Hematopoietic multipotent progenitor cell treated with erythropoietin and hydrocortisone succinate and interleukin-3 and kit ligand, for 15 days (in vitro differentiated cells): ENCODE data around the gene MAML2.

Experiments
- DNase-seq: peaks from one replicate; pipeline ENCODE4 v3.0.0-alpha.2; 2015; ENCODE audit warnings: low spot score

MAML2 gene

GRCh38 chr11:96067160-96067559 is 275.8 kb downstream of the MAML2 start:
- DNase-seq: no peak

- no peak for DNase-seq
Measured at GRCh38 chr11:96065379-96065778, 277.6 kb downstream of the MAML2 start.

GRCh38 chr11:96063886-96064285 is 279.1 kb downstream of the MAML2 start:
- no peak for DNase-seq

DNA sequence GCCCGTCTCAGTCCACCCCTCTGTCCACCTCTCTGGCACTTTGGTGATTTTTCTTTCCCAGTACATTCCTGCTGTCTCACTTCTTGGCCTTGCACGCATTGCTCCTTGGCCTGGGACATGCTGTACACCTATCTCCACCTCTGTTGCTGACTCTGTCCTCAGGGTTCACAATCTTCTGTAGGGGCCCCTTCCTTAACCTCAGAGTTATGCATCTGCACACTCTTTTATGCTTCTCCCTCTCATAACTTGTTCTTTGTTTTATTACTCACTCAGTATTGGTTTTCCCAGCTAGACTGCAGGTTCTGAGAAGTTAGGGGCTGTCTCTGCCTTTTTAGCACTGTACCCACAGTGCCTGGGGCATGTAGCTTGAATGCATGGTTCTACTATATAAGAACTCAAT is 279.9 kb downstream of the MAML2 start:
- no peak for DNase-seq

DNA sequence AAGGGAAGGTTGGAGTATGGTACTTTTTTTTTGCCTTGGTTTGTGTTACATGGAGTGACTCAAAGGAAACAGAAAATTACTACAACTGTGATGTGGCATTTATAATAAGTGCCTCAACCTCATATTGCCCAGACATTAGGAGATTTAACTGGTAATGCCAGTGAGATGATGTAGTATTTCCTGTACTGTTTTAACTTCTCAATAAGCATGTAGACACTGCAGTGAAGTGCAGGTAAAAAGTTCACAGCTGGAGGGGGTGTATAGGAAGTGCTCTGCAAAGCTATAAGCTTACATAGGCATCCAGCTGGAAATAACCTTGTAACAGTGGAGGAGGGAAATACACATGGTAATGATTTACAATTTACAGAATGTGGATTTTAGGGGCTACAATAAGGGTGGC is 280.9 kb downstream of the MAML2 start:
- no peak for DNase-seq

- DNase-seq: no peak
Measured at GRCh38 chr11:96061730-96062129, 281.3 kb downstream of the MAML2 start.

DNA sequence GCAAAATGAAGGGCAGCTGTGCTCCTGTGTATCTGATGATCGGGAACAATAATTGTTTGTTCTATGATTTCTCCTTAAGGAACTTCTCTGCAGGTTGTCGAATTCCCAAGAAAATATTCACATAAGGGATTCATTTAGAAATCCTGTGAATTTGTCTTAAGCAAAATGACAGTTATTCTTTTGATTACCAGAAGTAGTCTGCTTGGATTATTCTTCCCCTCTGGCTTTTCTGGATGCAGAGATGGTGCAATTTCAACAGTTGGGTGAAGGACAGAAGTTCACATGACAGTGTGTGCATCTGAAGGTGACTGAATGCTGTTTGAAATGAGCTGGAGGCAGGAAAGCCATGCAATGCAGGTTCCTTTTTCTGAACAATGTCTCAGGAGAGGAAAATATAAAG is 281.9 kb downstream of the MAML2 start:
- no peak for DNase-seq

DNA sequence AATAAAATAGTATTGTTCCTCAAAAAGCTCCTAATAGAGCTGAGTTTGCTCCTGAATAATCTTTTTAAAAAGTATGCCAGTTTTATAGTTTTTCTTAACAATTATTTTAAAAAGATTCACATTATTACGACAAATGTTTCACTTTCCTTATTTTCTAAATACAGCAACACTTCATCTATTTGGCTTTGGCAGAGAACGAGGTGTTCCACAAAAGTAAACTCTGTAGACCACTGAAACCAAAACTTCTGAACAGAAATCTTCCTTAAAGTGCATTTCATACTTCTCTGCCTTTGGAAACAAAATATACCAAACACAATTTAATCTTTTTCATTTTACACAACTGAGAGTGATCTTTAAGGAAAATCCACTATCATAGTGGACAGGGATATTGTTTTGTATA is 285.5 kb downstream of the MAML2 start:
- DNase-seq: no peak

DNA sequence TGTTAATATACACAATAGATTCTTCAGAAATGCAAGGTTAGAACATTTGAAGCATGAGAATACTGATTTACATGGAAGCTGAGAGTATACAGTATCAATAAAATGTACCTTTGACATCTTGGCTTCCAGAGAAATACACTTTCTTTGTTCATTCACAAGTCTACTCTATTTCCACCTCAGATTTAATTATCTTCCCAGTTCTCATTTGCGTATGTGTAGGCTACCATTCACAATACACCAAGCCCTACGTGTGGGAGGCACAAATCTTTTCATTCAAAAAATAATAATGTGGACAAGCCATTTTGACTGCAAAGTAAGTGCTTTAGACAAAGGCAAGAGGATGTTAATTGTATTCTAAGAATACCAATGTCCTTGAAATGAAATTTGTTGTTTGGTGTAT is 286.4 kb downstream of the MAML2 start:
- DNase-seq: no peak

GRCh38 chr11:96055706-96056387 is 287.1 kb downstream of the MAML2 start:
- DNase-seq: no peak

DNA sequence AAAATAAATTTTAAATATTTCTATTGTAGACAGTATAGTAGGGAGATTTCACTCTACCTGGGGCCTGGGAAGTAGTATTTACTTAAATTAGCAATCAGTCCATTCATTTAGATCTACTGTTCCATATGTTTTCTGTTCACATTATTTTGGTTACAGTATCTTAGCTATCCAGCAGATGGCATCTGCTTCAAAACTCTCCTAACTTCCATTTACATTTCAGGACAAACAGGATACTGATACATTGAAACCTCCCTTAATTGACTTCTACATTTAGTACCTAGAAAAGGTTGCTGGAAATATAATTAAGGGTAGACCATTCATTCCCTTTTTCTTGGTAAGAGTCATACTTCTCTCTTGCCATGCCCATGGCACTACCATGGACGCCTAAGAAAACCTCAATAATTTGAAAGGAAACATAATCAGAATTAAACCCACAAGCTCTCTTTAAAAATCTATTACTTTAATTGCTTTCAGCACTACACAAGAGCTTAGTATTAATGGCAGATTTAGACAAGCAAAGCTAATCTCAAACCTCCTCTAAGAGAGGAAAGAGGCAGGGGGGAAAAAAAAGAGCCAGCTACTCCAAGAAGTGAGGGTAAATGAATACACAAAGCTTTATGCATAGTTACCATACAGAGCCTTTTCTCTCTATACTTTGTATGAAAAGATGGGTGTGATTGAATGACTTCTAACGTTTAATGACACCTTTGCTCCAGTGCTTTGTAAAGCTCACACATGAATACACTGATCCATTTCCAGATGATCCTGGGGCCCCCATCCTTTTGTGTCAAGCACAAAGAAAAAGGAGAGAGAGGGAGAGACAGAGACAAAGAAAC is 287.9 kb downstream of the MAML2 start:
- no peak for DNase-seq

DNA sequence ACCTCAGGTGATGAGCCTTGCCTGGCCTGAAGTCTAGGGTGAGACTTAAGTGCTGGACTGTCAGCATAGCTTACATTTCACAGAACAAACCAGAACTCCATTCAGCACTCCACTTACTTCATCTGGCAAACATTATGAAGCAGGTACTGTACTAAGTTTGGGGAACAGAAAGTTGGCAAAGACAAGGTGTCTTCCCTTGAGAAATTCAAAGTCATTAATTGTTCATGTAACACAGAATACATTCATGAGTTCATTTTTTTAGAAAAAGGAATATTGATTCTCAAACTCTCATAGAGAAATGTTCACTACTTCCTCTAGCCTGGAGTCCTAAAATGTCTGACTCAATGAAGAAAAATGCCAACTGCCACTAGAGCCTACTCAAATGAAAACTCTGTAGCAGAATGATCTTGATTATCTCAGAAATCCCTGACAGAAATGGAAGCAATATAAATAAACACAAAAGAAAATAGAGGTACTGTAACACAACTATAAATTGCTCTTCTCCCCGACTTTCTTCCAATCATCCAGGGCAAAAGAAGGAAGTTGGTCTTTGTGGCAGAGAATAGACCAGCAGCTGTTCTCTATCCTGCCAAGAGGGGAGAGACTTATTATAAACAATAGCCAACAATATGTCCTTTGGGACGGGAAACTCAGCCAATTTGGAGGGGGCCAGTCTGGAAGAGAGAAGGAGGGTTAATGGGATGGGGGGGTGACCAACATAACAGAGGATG is 289.9 kb downstream of the MAML2 start:
- DNase-seq: no peak

DNA sequence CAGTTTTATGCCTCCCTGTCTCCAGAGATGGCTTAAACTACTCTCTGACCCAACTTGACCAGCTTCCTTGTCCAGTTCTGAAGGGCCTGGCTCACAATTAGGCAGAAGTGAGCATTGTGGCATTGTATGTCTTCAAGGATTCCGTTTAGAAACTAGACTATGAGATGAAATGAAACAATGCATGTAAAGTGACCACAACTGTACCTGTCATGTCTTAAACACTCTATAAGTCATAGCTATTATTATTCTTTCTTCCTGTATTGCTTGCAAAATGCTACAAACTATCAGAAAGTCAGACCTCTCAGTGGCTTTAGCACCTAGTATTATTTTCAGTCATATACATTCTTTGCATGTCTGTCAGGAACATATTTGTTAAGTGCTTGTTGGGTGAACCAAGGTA is 291.2 kb downstream of the MAML2 start:
- no peak for DNase-seq

DNA sequence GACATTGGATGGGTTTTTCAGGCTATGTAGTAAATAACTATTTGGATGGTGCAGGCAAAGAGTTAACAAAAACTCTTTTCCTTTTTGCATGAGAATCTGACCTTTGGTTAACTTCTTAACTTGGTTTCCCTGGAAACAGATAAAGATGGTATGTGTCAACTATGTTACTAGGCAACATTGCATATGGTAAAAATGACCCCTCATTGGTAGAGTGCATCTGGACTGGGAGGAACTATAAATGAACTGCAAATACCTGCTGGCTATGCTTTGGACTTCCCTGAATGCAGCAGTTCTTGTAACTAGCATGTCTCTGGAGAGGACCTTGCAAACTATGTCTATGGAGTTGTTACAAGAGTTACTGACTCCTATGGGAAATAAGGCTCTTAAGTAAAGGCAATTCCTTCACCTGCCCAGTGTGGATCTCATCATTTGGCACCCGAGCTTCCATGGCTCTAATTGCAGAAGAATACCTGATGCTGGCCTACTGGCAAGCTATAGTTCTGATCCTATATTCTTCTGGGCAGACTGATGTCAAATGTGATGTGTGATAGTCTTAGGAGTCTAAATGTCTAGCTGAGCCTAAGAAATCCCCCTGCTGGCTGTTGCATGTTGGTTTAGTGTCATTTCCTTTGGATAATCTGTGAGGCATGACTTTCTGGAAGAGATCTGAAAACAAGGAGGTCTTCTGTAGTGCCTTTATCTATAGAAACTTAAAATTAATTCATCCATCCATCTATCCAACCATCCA is 292.4 kb downstream of the MAML2 start:
- DNase-seq: no peak

DNA sequence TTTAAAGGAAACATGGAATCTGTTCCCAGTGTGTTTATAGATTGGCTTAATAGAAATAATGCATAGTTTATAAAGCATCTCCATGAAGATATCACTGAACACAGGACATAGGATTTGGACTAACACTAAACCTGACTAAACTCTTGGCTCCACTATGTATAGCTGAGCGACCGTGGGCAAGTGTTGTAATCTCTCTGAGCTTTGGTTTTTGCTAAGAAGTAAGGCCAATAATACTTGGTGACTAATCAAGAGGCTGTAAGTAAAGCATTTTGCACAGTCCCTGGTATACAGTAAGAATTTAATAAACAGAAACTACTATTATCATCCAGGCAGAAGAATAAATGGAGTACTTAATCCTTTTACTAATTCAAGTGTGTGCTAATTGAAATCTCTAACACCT is 293.6 kb downstream of the MAML2 start:
- no peak for DNase-seq

- no peak for DNase-seq
Measured at GRCh38 chr11:96045622-96046456, 297.2 kb downstream of the MAML2 start.

DNA sequence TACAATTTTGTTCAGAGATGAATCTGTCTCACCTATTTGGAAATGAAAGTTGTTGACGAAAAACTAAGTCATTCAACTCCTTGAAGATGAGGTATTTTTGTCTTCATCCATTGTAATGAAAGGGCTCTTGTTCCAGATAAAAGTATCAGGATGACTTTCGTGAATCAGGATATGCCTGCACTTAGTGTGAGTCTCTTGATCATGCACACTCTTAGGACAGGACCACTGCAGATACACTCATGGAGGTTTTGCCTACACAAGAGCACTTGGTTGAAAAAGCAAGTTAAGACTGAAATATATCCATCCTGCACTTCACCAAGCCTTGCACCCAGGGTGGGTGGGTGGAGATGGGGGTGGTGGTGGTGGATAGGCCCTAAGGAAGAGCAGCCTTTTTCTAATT is 298.2 kb downstream of the MAML2 start:
- no peak for DNase-seq

DNA sequence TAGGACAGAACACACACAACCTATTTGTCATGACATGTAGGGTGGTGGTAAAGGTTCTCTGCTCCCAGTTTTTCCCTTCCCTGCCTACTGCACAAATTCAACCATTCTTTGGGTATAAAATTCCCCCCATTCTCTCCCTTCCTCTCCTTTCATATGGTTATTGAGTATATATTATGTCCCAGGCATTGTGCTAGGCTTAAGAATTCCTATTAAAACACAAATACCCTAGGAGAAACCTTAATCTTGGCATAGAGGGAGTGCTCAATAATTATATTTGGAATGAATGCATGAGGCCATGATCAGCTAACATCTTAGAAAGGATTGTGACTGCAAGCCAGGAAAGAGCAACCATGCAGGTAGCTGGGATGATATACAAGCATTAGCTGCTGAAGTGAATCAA is 298.7 kb downstream of the MAML2 start:
- DNase-seq: no peak

DNA sequence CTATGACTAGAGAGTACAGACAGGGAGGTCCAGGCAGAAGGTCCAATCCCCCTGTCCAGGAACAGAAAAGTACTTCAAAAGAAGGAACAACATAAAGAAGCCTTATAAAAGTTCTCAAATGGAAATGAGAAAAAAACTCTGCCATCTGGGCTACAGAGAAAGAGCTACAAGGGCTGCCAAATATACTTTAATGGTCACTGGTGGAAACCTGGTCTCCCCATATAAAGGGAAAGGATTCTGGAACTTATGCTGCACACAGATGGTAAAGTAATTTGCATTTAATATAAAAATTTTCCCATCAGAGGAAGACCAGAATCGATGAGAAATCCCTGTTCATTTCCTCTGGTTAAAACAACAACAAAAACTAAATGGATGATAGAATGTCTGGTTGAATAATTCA is 299.7 kb downstream of the MAML2 start:
- no peak for DNase-seq

GRCh38 chr11:96038046-96038445 is 304.9 kb downstream of the MAML2 start:
- DNase-seq: no peak

GRCh38 chr11:96037405-96037949 is 305.5 kb downstream of the MAML2 start:
- no peak for DNase-seq
